Uterus (tissue), 2 donors: ENCODE results near the gene COL23A1.

Source experiments
- CTCF ChIP-seq, 4 experiments: fragments of 200-600 bp in 2 of 4; fragments of 450-650 bp in 2 of 4; sonication (generic) in 2 of 4; IDR thresholded peaks; one replicate each; pipeline ENCODE4 v1.5.1; 2016 to 2019; ENCODE audit warnings: antibody characterized with exemption in 4 of 4, mild to moderate bottlenecking in 2 of 4, moderate library complexity in 1 of 4
- POLR2A ChIP-seq, 2 donors: fragments of 450-650 bp; IDR thresholded peaks; one replicate each; pipeline ENCODE4 v1.6.1; 2016; ENCODE audit warnings: antibody characterized with exemption in 2 of 2, mild to moderate bottlenecking in 1 of 2, moderate library complexity in 1 of 2

GRCh38 chr5:178228609-178229008 lies 361.6 kb downstream of the COL23A1 start:
- TF ChIP-seq CTCF (IDR thresholded peaks at IDR 0.05) (no peak), POLR2A (IDR thresholded peaks at IDR 0.05) (no peak)
